ENCODE results near the gene RAP1GAP2.

RAP1GAP2 gene

DNA sequence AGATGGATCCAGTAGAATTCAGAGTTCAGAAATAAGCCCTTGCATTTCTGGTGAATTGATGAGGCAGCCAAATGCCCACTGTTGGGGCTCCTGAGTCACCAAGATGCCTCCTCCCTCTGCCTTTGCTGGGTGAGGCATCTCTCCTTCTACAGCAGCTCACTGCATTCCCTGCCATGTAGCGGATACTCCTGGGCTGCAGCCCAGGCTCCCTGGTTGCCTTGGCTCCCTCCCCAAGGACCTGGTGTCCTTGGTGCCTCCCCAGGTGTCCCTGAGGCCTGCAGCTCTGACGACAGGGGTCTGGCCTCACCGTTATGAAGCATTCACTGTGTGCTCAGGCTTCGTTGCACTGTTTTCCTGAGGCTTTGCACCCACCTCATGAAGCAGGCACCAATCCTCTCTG is 7.7 kb downstream of the RAP1GAP2 start:
- no peak for DNase-seq (ENCODE audit: low spot score)

GRCh38 chr17:2804912-2805311 is 8.7 kb downstream of the RAP1GAP2 start:
- TF ChIP-seq CTCF (IDR thresholded peaks at IDR 0.05; ENCODE audit: extremely low read depth, missing control alignments): no peak

More for the DNA sequence above, 7.7 kb downstream of the RAP1GAP2 start:
- no peak for TF ChIP-seq CTCF (IDR thresholded peaks at IDR 0.05; ENCODE audit: extremely low read depth, missing control alignments)

GRCh38 chr17:2805961-2806360 is 9.7 kb downstream of the RAP1GAP2 start:
- no peak for DNase-seq (ENCODE audit: low spot score)
- TF ChIP-seq CTCF (IDR thresholded peaks at IDR 0.05; ENCODE audit: extremely low read depth, missing control alignments): no peak

More at GRCh38 chr17:2804912-2805311, 8.7 kb downstream of the RAP1GAP2 start:
- DNase-seq (ENCODE audit: low spot score): no peak

GRCh38 chr17:2808367-2809335 is 12.4 kb downstream of the RAP1GAP2 start:
- no peak for TF ChIP-seq CTCF (IDR thresholded peaks at IDR 0.05; ENCODE audit: extremely low read depth, missing control alignments)

DNA sequence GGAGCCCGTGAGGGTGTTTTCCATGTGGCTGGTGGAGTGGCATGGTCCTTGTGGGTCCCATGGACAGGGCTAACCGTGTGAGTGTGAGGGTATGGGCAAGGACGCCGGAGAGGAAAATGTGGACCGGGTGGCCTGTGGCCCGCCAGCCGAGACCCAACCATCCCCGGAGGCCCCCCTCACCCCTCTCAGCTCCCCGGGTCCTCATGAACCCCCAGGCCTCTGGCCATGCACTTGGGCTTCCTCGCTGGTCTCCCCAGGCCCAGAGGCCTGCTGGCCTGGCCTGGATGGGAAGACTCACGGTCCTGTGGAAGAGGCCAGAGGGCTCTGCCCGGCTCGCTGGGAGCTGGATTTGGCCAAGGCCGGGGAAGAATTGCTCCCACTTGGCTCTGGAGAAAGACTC is 13.1 kb downstream of the RAP1GAP2 start:
- no peak for TF ChIP-seq CTCF (IDR thresholded peaks at IDR 0.05; ENCODE audit: extremely low read depth, missing control alignments)
- no peak for DNase-seq (ENCODE audit: low spot score)

More at GRCh38 chr17:2808367-2809335, 12.4 kb downstream of the RAP1GAP2 start:
- no peak for DNase-seq (ENCODE audit: low spot score)

DNA sequence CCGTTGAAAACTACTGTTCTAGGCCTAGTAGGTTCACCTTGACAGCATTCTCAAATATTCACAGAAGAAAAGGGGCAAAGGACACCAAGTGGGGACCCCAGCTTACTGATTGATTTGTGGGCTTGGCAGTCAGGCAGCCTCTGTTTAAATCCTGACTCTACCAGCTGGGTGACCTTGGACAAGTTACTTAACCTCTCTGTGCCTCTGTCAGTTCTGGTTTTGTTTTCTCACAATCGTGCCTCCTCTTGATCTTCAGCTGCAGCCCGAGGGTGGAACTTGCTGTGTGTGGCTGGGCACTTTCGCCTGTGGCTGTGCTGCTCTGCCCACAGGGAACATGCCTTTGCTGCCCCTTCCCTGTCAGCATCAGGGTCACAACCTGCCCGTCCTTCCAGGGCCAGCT is 17.8 kb downstream of the RAP1GAP2 start:
- no peak for TF ChIP-seq CTCF (IDR thresholded peaks at IDR 0.05; ENCODE audit: extremely low read depth, missing control alignments)
- no peak for DNase-seq (ENCODE audit: low spot score)
